A673 (cell line): ENCODE measurements around the gene HMX1.

Experiments
- EZH2 ChIP-seq: fragments of 200-600 bp; sonication (generic); IDR thresholded peaks from 2 replicates; pipeline ENCODE4 v1.6.1; 2017; ENCODE audit warnings: borderline replicate concordance, low read depth, mild to moderate bottlenecking, mixed read lengths, antibody characterized with exemption, low read length; ENCODE audit not compliant: poor library complexity, severe bottlenecking
- TF ChIP-seq, protein P1 (sequence below): fragments of 300-800, 200-600 bp; sonication (generic); conservative IDR thresholded peaks from 2 replicates; pipeline ENCODE4 v1.5.1; 2017; ENCODE audit warnings: low read depth, mild to moderate bottlenecking, antibody characterized with exemption, low read length, moderate library complexity, mixed read lengths

DNA sequence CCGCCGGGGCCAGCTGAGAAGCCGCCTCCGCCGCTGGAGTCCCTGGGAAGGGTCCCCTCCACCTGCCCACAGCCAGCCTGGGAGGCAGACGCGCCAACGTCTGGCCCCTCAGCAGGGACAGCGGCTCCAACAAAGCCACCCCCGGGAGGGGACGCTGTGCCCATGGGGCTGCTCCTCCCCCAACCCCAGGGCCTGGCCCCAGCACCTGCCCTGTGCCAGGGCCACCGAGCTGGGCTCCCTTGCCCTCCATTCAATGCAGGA is 6.1 kb upstream of the HMX1 start:
- TF ChIP-seq, protein P1, sequence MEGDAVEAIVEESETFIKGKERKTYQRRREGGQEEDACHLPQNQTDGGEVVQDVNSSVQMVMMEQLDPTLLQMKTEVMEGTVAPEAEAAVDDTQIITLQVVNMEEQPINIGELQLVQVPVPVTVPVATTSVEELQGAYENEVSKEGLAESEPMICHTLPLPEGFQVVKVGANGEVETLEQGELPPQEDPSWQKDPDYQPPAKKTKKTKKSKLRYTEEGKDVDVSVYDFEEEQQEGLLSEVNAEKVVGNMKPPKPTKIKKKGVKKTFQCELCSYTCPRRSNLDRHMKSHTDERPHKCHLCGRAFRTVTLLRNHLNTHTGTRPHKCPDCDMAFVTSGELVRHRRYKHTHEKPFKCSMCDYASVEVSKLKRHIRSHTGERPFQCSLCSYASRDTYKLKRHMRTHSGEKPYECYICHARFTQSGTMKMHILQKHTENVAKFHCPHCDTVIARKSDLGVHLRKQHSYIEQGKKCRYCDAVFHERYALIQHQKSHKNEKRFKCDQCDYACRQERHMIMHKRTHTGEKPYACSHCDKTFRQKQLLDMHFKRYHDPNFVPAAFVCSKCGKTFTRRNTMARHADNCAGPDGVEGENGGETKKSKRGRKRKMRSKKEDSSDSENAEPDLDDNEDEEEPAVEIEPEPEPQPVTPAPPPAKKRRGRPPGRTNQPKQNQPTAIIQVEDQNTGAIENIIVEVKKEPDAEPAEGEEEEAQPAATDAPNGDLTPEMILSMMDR: no peak
- no peak for TF ChIP-seq EZH2
